Measurements from ENCODE around the gene OLIG1. TPM values are rescaled to one million over a fixed set of nuclear protein-coding genes. Genes with fewer than 3 reads are reported as not detected.
A peak's percentile ranks its signal among the peaks of the same experiment; 100 is the strongest.

Gene OLIG1
- total RNA-seq (not detected), total RNA-seq (0 to 1.4 (median 0) reads per million in 172 experiments)
- 2.2 TPM for polyA plus RNA-seq (2013, experiment 1 of 2)
- polyA plus RNA-seq (2013, experiment 2 of 2), result 2.1 TPM

GRCh38 chr21:33069994-33070743 lies at the start of gene OLIG1:
Gene OLIG1 (plus strand): TSS chr21:33070141. CDS start chr21:33070247, 106 bp downstream.
- DNase-seq, result peak in 6 of 14 experiments; percentile 7 to 54 (median 44)
- Mint-ChIP-seq H3K27me3 (peaks cover 81% of the 10 kb centered on the region), H3K4me3 (peak within 1 kb of the TSS; percentile 83), H3K4me1 (ENCODE audit: low read depth) (peaks cover 23% of the 10 kb centered on the region), H3K27ac (no peak within 1 kb of the TSS), H3K9me3 (no peaks in the 10 kb centered on the region), H3K36me3 (ENCODE audit: low read depth) (no peaks in the 10 kb centered on the region)
- ChIA-PET CTCF (no interaction called here), POLR2A (no interaction called here)
- Histone ChIP-seq H3K36me3 (ENCODE audit: insufficient read depth, low read length) (no peaks in the 10 kb centered on the region), H3K4me3 (ENCODE audit: low read length) (peak within 1 kb of the TSS; percentile 52), H3K4me1 (ENCODE audit: insufficient read depth, low read length) (peaks cover 21% of the 10 kb centered on the region), H3K27ac (ENCODE audit: low read depth in 1 of 2, low read length in 2 of 2) (no peak within 1 kb of the TSS), H3K27me3 (ENCODE audit: control insufficient read depth in 1 of 2, insufficient read depth in 2 of 2, low read length in 2 of 2) (peaks cover 62 to 78% of the 10 kb centered on the region in 2 experiments), H3K9me3 (ENCODE audit: control insufficient read depth in 1 of 2, insufficient read depth in 1 of 2, low read length in 2 of 2) (peaks cover 0 to 7% of the 10 kb centered on the region in 2 experiments)
- intact Hi-C loops (cut with DNase I, micrococcal nuclease), result no loop called here
- ATAC-seq (ENCODE audit: poor library complexity), result peak; percentile 52
- TF ChIP-seq CTCF (IDR thresholded peaks at IDR 0.05), result no peak

GRCh38 chr21:33020558-33021100 lies 49.3 kb upstream of the OLIG1 start:
- CTCF ChIA-PET, result no interaction called here
- peaks cover 81 to 93% of the 10 kb centered on the region in 2 experiments for H3K27me3 ChIP-seq (ENCODE audit: control insufficient read depth in 1 of 2, insufficient read depth in 2 of 2, low read length in 2 of 2)
- H3K36me3 Mint-ChIP-seq (ENCODE audit: low read depth), result no peaks in the 10 kb centered on the region
- ATAC-seq (ENCODE audit: poor library complexity) (no peak), DNase-seq (peak in 1 of 14 experiments; percentile 14)
- intact Hi-C loops (cut with DNase I, micrococcal nuclease), result no loop called here
- TF ChIP-seq CTCF (IDR thresholded peaks at IDR 0.05), result no peak
- H3K27ac ChIP-seq (ENCODE audit: low read depth in 1 of 2, low read length in 2 of 2), result no peak overlapping the region
- POLR2A ChIA-PET, result no interaction called here
- no peak overlapping the region for H3K4me3 ChIP-seq (ENCODE audit: low read length)
- no peaks in the 10 kb centered on the region for H3K36me3 ChIP-seq (ENCODE audit: insufficient read depth, low read length)
- H3K4me3 Mint-ChIP-seq, result peak overlapping the region; percentile 75
- no peak overlapping the region for H3K27ac Mint-ChIP-seq
- peaks cover 45% of the 10 kb centered on the region for H3K4me1 Mint-ChIP-seq (ENCODE audit: low read depth)
- H3K27me3 Mint-ChIP-seq, result peaks cover 94% of the 10 kb centered on the region
- peaks cover 50% of the 10 kb centered on the region for H3K4me1 ChIP-seq (ENCODE audit: insufficient read depth, low read length)
- H3K9me3 ChIP-seq (ENCODE audit: control insufficient read depth in 1 of 2, insufficient read depth in 1 of 2, low read length in 2 of 2), result peaks cover 0 to 26% of the 10 kb centered on the region in 2 experiments
- no peaks in the 10 kb centered on the region for H3K9me3 Mint-ChIP-seq

- Mint-ChIP-seq H3K27me3 (peaks cover 94% of the 10 kb centered on the region), H3K27ac (no peak overlapping the region), H3K9me3 (no peaks in the 10 kb centered on the region), H3K36me3 (ENCODE audit: low read depth) (no peaks in the 10 kb centered on the region), H3K4me3 (peak overlapping the region; percentile 21), H3K4me1 (ENCODE audit: low read depth) (peaks cover 50% of the 10 kb centered on the region)
- TF ChIP-seq CTCF (IDR thresholded peaks at IDR 0.05), result no peak
- no peak for DNase-seq
- Histone ChIP-seq H3K36me3 (ENCODE audit: insufficient read depth, low read length) (no peaks in the 10 kb centered on the region), H3K4me1 (ENCODE audit: insufficient read depth, low read length) (peaks cover 55% of the 10 kb centered on the region), H3K9me3 (ENCODE audit: control insufficient read depth in 1 of 2, insufficient read depth in 1 of 2, low read length in 2 of 2) (peaks cover 0 to 32% of the 10 kb centered on the region in 2 experiments), H3K4me3 (ENCODE audit: low read length) (no peak overlapping the region), H3K27ac (ENCODE audit: low read depth in 1 of 2, low read length in 2 of 2) (no peak overlapping the region), H3K27me3 (ENCODE audit: control insufficient read depth in 1 of 2, insufficient read depth in 2 of 2, low read length in 2 of 2) (peaks cover 83 to 97% of the 10 kb centered on the region in 2 experiments)
- intact Hi-C loops (cut with DNase I, micrococcal nuclease), result no loop called here
- no peak for ATAC-seq (ENCODE audit: poor library complexity)
- POLR2A ChIA-PET, result no interaction called here
- CTCF ChIA-PET, result no interaction called here
Observed at GRCh38 chr21:33021150-33021549, 48.8 kb upstream of the OLIG1 start.

All from CD4-positive, alpha-beta T cell (primary cell).